ENCODE data around the gene EFHD2.
"Not testable (repeated sequence)": the region's sequence is repeated elsewhere in the genome, so short reads cannot be mapped to it uniquely, and the experiment has no call there.

Gene EFHD2

GRCh38 chr1:15431571-15431948 is 21.9 kb downstream of the EFHD2 start:
- no peak overlapping the region for H3K4me3 ChIP-seq (ENCODE audit: low read depth, low read length)
- DNase-seq (ENCODE audit: low read depth): no peak
- TF ChIP-seq CTCF (IDR thresholded peaks at IDR 0.05; ENCODE audit: low read depth, low read length, missing control alignments): no peak

GRCh38 chr1:15432324-15432723 is 22.6 kb downstream of the EFHD2 start:
- no peak for DNase-seq (ENCODE audit: low read depth)
- no peak overlapping the region for H3K4me3 ChIP-seq (ENCODE audit: low read depth, low read length)
- no peak for TF ChIP-seq CTCF (IDR thresholded peaks at IDR 0.05; ENCODE audit: low read depth, low read length, missing control alignments)

GRCh38 chr1:15433471-15433870 is 23.8 kb downstream of the EFHD2 start:
- no peak for DNase-seq (ENCODE audit: low read depth)
- no peak overlapping the region for H3K4me3 ChIP-seq (ENCODE audit: low read depth, low read length)
- no peak for TF ChIP-seq CTCF (IDR thresholded peaks at IDR 0.05; ENCODE audit: low read depth, low read length, missing control alignments)

GRCh38 chr1:15434739-15435138 is 25.1 kb downstream of the EFHD2 start:
- H3K4me3 ChIP-seq (ENCODE audit: low read depth, low read length); DNase-seq (ENCODE audit: low read depth): not testable (repeated sequence)

GRCh38 chr1:15435239-15436077 is 25.8 kb downstream of the EFHD2 start:
- no peak for TF ChIP-seq CTCF (IDR thresholded peaks at IDR 0.05; ENCODE audit: low read depth, low read length, missing control alignments)
- DNase-seq (ENCODE audit: low read depth): no peak

GRCh38 chr1:15436881-15437442 is 27.3 kb downstream of the EFHD2 start:
- TF ChIP-seq CTCF (IDR thresholded peaks at IDR 0.05; ENCODE audit: low read depth, low read length, missing control alignments): no peak
- no peak overlapping the region for H3K4me3 ChIP-seq (ENCODE audit: low read depth, low read length)
- no peak for DNase-seq (ENCODE audit: low read depth)

More at GRCh38 chr1:15435239-15436077, 25.8 kb downstream of the EFHD2 start:
- no peak overlapping the region for H3K4me3 ChIP-seq (ENCODE audit: low read depth, low read length)

GRCh38 chr1:15439325-15439724 is 29.6 kb downstream of the EFHD2 start:
- TF ChIP-seq CTCF (IDR thresholded peaks at IDR 0.05; ENCODE audit: low read depth, low read length, missing control alignments): no peak
- H3K4me3 ChIP-seq (ENCODE audit: low read depth, low read length): no peak overlapping the region
- DNase-seq (ENCODE audit: low read depth): no peak

Measured in GM12864 (cell line).